Neural progenitor cell (in vitro differentiated cells): ENCODE results near the gene MYCBP2. TPM values are rescaled to one million over a fixed set of nuclear protein-coding genes. Genes with fewer than 3 reads are reported as not detected.
A peak's percentile ranks its signal among the peaks of the same experiment; 100 is the strongest.

Experiments used
- DNase-seq: peaks from one replicate; pipeline ENCODE4 v3.0.0-alpha.2; 2016; ENCODE audit warnings: low spot score
- H2AFZ ChIP-seq: fragments of 200-600 bp; sonication (generic); replicated peaks from 2 replicates; pipeline ENCODE4 v1.6.1; 2016; ENCODE audit warnings: antibody characterized with exemption
- H3F3A ChIP-seq: fragments of 200-600 bp; sonication (generic); 2 replicates; pipeline ENCODE4 v1.6.1; 2016; ENCODE audit warnings: antibody characterized with exemption, low read depth
- H3K27ac ChIP-seq: fragments of 200-600 bp; sonication (generic); 2 replicates; pipeline ENCODE4 v1.5.1; 2016; ENCODE audit warnings: mild to moderate bottlenecking
- H3K27me3 ChIP-seq: fragments of 200-600 bp; sonication (generic); 2 replicates; pipeline ENCODE4 v1.6.1; 2016; ENCODE audit warnings: mild to moderate bottlenecking, moderate library complexity
- H3K36me3 ChIP-seq: fragments of 200-600 bp; sonication (generic); 2 replicates; pipeline ENCODE4 v1.5.1; 2016
- H3K4me1 ChIP-seq: fragments of 200-600 bp; sonication (generic); 2 replicates; pipeline ENCODE4 v1.6.1; 2016; ENCODE audit warnings: mixed run types
- H3K4me2 ChIP-seq: fragments of 200-600 bp; sonication (generic); 2 replicates; pipeline ENCODE4 v1.6.1; 2016
- H3K4me3 ChIP-seq: fragments of 200-600 bp; sonication (generic); 2 replicates; pipeline ENCODE4 v1.5.1; 2016
- H3K79me2 ChIP-seq: fragments of 200-600 bp; sonication (generic); 2 replicates; pipeline ENCODE4 v1.6.1; 2016; ENCODE audit warnings: low read depth
- H3K9ac ChIP-seq: fragments of 200-600 bp; sonication (generic); 2 replicates; pipeline ENCODE4 v1.6.1; 2016
- H3K9me3 ChIP-seq: fragments of 200-600 bp; sonication (generic); 2 replicates; pipeline ENCODE4 v1.5.1; 2016; ENCODE audit warnings: low read depth
- H4K20me1 ChIP-seq: fragments of 200-600 bp; sonication (generic); 2 replicates; pipeline ENCODE4 v1.6.1; 2016; ENCODE audit warnings: low read depth
- H3K27ac Mint-ChIP-seq: 3 replicates; pipeline ENCODE4 v1.8.0; 2021; ENCODE audit warnings: mixed read lengths
- H3K27me3 Mint-ChIP-seq: 2 replicates; pipeline ENCODE4 v1.8.0; 2022; ENCODE audit warnings: low read depth, mild to moderate bottlenecking, inconsistent platforms, moderate library complexity, mixed read lengths; ENCODE audit not compliant: insufficient read depth
- H3K36me3 Mint-ChIP-seq: 3 replicates; pipeline ENCODE4 v1.8.0; 2021; ENCODE audit warnings: mixed read lengths
- H3K4me1 Mint-ChIP-seq: 3 replicates; pipeline ENCODE4 v1.8.0; 2021; ENCODE audit warnings: mixed read lengths
- H3K4me3 Mint-ChIP-seq: 3 replicates; pipeline ENCODE4 v1.8.0; 2021; ENCODE audit warnings: mild to moderate bottlenecking, moderate library complexity, mixed read lengths
- H3K9me3 Mint-ChIP-seq: 3 replicates; pipeline ENCODE4 v1.8.0; 2020; ENCODE audit warnings: mixed read lengths
- CTCF ChIP-seq: fragments of 200-600 bp; sonication (generic); IDR thresholded peaks from 2 replicates; pipeline ENCODE4 v1.5.1; 2017; ENCODE audit warnings: antibody characterized with exemption, mild to moderate bottlenecking
- EZH2 ChIP-seq: fragments of 200-600 bp; sonication (generic); IDR thresholded peaks from 2 replicates; pipeline ENCODE4 v1.6.1; 2017; ENCODE audit warnings: antibody characterized with exemption, mild to moderate bottlenecking, moderate library complexity
- EZH2phosphoT487 ChIP-seq: fragments of 200-600 bp; sonication (generic); IDR thresholded peaks from 2 replicates; pipeline ENCODE4 v1.6.1; 2017; ENCODE audit warnings: antibody characterized with exemption
- total RNA-seq: library from RNA; depleted of rRNA; stranded (reverse); fragments of >200 nt; gene quantifications from 2 replicates; pipeline ENCODE4 v1.2.3, GENCODE V29; 2015; ENCODE audit warnings: low replicate concordance

The MYCBP2 gene
- total RNA-seq, 1 donor from 2014 or later, result 37.8 TPM

DNA sequence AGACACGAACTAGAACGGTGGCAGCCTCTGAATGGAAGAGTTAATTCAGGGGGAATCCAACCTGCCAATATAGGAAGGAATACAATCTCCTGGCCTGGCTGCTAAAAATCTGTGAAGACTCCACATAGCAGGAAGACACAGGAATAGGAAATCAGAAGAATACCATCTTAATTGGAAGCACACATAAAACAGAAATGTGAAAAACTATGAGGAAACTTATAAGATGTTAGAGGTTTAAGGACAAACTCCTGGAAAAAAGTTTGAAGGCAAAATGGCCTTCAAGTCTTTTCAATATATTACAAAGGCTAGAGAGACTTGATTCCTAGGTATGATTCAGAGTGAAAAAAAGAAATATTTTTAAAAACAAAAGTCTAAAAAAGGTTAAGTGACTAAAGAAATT lies 221.8 kb downstream of the MYCBP2 start:
- no peak overlapping the region for H3K4me3 ChIP-seq
- H3K36me3 ChIP-seq, result no peaks in the 10 kb centered on the region
- no peak overlapping the region for H3K4me3 Mint-ChIP-seq
- H2AFZ ChIP-seq, result no peak overlapping the region
- no peaks in the 10 kb centered on the region for H3K27me3 ChIP-seq
- peaks cover 9% of the 10 kb centered on the region for H3K36me3 Mint-ChIP-seq
- H3K27ac ChIP-seq, result peak overlapping the region; percentile 0
- H3K4me1 Mint-ChIP-seq, result no peaks in the 10 kb centered on the region
- TF ChIP-seq CTCF (no peak), EZH2 (no peak), EZH2phosphoT487 (no peak)
- H3K4me1 ChIP-seq, result peaks cover 6% of the 10 kb centered on the region
- H3K9me3 Mint-ChIP-seq, result peaks cover 10% of the 10 kb centered on the region
- H3K79me2 ChIP-seq, result no peaks in the 10 kb centered on the region
- no peak overlapping the region for H3K27ac Mint-ChIP-seq
- H4K20me1 ChIP-seq, result no peaks in the 10 kb centered on the region
- no peak overlapping the region for H3K4me2 ChIP-seq
- peaks cover 6% of the 10 kb centered on the region for H3F3A ChIP-seq
- H3K27me3 Mint-ChIP-seq, result no peaks in the 10 kb centered on the region
- H3K9ac ChIP-seq, result no peak overlapping the region
- no peak for DNase-seq
- H3K9me3 ChIP-seq, result peaks cover 2% of the 10 kb centered on the region

GRCh38 chr13:77099415-77099814 lies 227.5 kb downstream of the MYCBP2 start:
- H3K4me3 Mint-ChIP-seq, result no peak overlapping the region
- Histone ChIP-seq H3K4me1 (peaks cover 2% of the 10 kb centered on the region), H3K4me2 (no peak overlapping the region), H4K20me1 (no peaks in the 10 kb centered on the region), H3K27me3 (no peaks in the 10 kb centered on the region), H3K9ac (no peak overlapping the region), H3K36me3 (no peaks in the 10 kb centered on the region), H3K27ac (no peak overlapping the region), H3K4me3 (no peak overlapping the region), H3K9me3 (no peaks in the 10 kb centered on the region), H2AFZ (no peak overlapping the region), H3K79me2 (no peaks in the 10 kb centered on the region), H3F3A (no peaks in the 10 kb centered on the region)
- H3K36me3 Mint-ChIP-seq, result peaks cover 14% of the 10 kb centered on the region
- no peak for TF ChIP-seq CTCF
- no peak for TF ChIP-seq EZH2
- no peak for TF ChIP-seq EZH2phosphoT487
- H3K27ac Mint-ChIP-seq, result no peak overlapping the region
- H3K4me1 Mint-ChIP-seq, result no peaks in the 10 kb centered on the region
- H3K27me3 Mint-ChIP-seq, result no peaks in the 10 kb centered on the region
- no peak for DNase-seq
- no peaks in the 10 kb centered on the region for H3K9me3 Mint-ChIP-seq

- Mint-ChIP-seq H3K36me3 (peaks cover 24% of the 10 kb centered on the region), H3K9me3 (no peaks in the 10 kb centered on the region), H3K4me1 (no peaks in the 10 kb centered on the region), H3K4me3 (no peak overlapping the region), H3K27ac (no peak overlapping the region), H3K27me3 (no peaks in the 10 kb centered on the region)
- Histone ChIP-seq H3K4me1 (no peaks in the 10 kb centered on the region), H2AFZ (no peak overlapping the region), H3K36me3 (no peaks in the 10 kb centered on the region), H3K79me2 (no peaks in the 10 kb centered on the region), H3K4me3 (no peak overlapping the region), H3K9me3 (no peaks in the 10 kb centered on the region), H3K4me2 (no peak overlapping the region), H3K27me3 (no peaks in the 10 kb centered on the region), H3K27ac (no peak overlapping the region), H3F3A (no peaks in the 10 kb centered on the region), H4K20me1 (no peaks in the 10 kb centered on the region), H3K9ac (no peak overlapping the region)
- DNase-seq, result no peak
- TF ChIP-seq CTCF (no peak), EZH2 (no peak), EZH2phosphoT487 (no peak)
Observed at GRCh38 chr13:77095288-77095687, 231.6 kb downstream of the MYCBP2 start.
